ENCODE measurements around the gene SEL1L3.

GRCh38 chr4:25845841-25846653 lies 16.7 kb downstream of the SEL1L3 start:
- no peak for TF ChIP-seq CTCF (IDR thresholded peaks at IDR 0.05)
- no peak for TF ChIP-seq POLR2A (IDR thresholded peaks at IDR 0.05)
